Loucy (cell line): ENCODE measurements around the gene LRSAM1.

Source experiments
- H2AFZ ChIP-seq: fragments of 200-600 bp; sonication (generic); 2 replicates; pipeline ENCODE4 v1.6.0; 2016; ENCODE audit warnings: antibody characterized with exemption, mild to moderate bottlenecking, low read length, moderate library complexity
- H3F3A ChIP-seq: fragments of 200-600 bp; 2 replicates; pipeline ENCODE4 v1.6.0; 2016; ENCODE audit warnings: antibody characterized with exemption, low read depth, mild to moderate bottlenecking
- H3K27me3 ChIP-seq: fragments of 200-600 bp; sonication (generic); 2 replicates; pipeline ENCODE4 v1.6.1; 2014; ENCODE audit warnings: low read length, mild to moderate bottlenecking; ENCODE audit not compliant: insufficient read depth, poor library complexity, severe bottlenecking
- H3K36me3 ChIP-seq: fragments of 200-600 bp; sonication (generic); 2 replicates; pipeline ENCODE4 v1.6.1; 2016; ENCODE audit warnings: low read length; ENCODE audit not compliant: insufficient read depth
- H3K4me1 ChIP-seq: fragments of 200-600 bp; sonication (generic); 2 replicates; pipeline ENCODE4 v1.5.1; 2014; ENCODE audit warnings: low read length, mild to moderate bottlenecking; ENCODE audit not compliant: insufficient read depth, poor library complexity, severe bottlenecking
- H3K4me2 ChIP-seq: fragments of 200-600 bp; sonication (generic); 2 replicates; pipeline ENCODE4 v1.6.0; 2014; ENCODE audit warnings: antibody characterized with exemption, low read length, low read depth, mild to moderate bottlenecking; ENCODE audit not compliant: poor library complexity, severe bottlenecking
- H3K4me3 ChIP-seq: fragments of 200-600 bp; sonication (generic); 2 replicates; pipeline ENCODE4 v1.5.1; 2014; ENCODE audit warnings: low read length, mild to moderate bottlenecking, mixed read lengths; ENCODE audit not compliant: poor library complexity, severe bottlenecking
- H3K79me2 ChIP-seq: fragments of 200-600 bp; sonication (generic); 2 replicates; pipeline ENCODE4 v1.6.1; 2014; ENCODE audit warnings: low read length; ENCODE audit not compliant: insufficient read depth
- H3K9ac ChIP-seq: fragments of 200-600 bp; sonication (generic); 2 replicates; pipeline ENCODE4 v1.6.0; 2014; ENCODE audit warnings: mild to moderate bottlenecking, low read depth, low read length, moderate library complexity; ENCODE audit not compliant: poor library complexity, severe bottlenecking
- H3K9me2 ChIP-seq: fragments of 200-600 bp; sonication (generic); replicated peaks from 2 replicates; pipeline ENCODE4 v1.6.1; 2016; ENCODE audit warnings: low read depth, low read length, mixed read lengths
- H3K9me3 ChIP-seq: fragments of 200-600 bp; sonication (generic); 2 replicates; pipeline ENCODE4 v1.6.1; 2014; ENCODE audit warnings: mild to moderate bottlenecking, antibody characterized with exemption, low read length, low read depth; ENCODE audit not compliant: insufficient read depth
- H4K20me1 ChIP-seq: fragments of 200-600 bp; sonication (generic); 2 replicates; pipeline ENCODE4 v1.6.0; 2014; ENCODE audit warnings: antibody characterized with exemption, low read length, mild to moderate bottlenecking; ENCODE audit not compliant: insufficient read depth, poor library complexity, severe bottlenecking
- EZH2phosphoT487 ChIP-seq: fragments of 200-600 bp; IDR thresholded peaks from 2 replicates; pipeline ENCODE4 v1.6.1; 2018; ENCODE audit warnings: antibody characterized with exemption, mild to moderate bottlenecking, moderate library complexity, borderline replicate concordance
- TF ChIP-seq, protein P1 (sequence below): fragments of 200-600 bp; sonication (generic); conservative IDR thresholded peaks from 2 replicates; pipeline ENCODE4 v1.5.1; 2014; ENCODE audit warnings: mild to moderate bottlenecking, antibody characterized with exemption, low read length

LRSAM1 gene

DNA sequence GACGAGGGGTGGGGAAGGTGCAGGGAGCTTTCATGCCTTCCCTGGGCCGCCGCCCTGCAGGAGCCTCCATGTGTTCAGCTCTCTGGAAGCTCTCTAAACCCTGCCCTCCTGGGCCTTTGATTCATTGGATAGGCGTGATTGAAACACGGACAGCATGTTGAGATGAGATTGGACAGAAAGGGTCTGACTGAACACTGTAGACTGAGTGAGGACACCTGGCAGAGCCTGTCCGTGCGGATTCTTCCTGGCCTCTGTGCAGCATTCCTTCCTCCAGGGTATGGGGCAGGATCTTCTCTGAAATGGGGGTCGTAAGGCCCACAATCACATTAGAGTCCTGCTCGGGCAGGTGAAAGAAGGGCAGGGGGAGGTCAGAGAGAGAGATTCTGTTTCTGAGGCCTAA, 12.9 kb upstream of the LRSAM1 start:
- Histone ChIP-seq H3K27me3 (no peaks in the 10 kb centered on the region), H3K4me1 (peaks cover 4% of the 10 kb centered on the region), H3K9me3 (no peaks in the 10 kb centered on the region), H4K20me1 (no peaks in the 10 kb centered on the region), H3K36me3 (peaks cover 59% of the 10 kb centered on the region; the same call in 1 of the 2 replicates), H3K79me2 (no peaks in the 10 kb centered on the region), H3K4me3 (no peak overlapping the region), H3F3A (no peaks in the 10 kb centered on the region), H3K9me2 (no peaks in the 10 kb centered on the region), H2AFZ (no peak overlapping the region), H3K9ac (no peak overlapping the region), H3K4me2 (no peak overlapping the region)
- no peak for TF ChIP-seq EZH2phosphoT487
- TF ChIP-seq, protein P1, sequence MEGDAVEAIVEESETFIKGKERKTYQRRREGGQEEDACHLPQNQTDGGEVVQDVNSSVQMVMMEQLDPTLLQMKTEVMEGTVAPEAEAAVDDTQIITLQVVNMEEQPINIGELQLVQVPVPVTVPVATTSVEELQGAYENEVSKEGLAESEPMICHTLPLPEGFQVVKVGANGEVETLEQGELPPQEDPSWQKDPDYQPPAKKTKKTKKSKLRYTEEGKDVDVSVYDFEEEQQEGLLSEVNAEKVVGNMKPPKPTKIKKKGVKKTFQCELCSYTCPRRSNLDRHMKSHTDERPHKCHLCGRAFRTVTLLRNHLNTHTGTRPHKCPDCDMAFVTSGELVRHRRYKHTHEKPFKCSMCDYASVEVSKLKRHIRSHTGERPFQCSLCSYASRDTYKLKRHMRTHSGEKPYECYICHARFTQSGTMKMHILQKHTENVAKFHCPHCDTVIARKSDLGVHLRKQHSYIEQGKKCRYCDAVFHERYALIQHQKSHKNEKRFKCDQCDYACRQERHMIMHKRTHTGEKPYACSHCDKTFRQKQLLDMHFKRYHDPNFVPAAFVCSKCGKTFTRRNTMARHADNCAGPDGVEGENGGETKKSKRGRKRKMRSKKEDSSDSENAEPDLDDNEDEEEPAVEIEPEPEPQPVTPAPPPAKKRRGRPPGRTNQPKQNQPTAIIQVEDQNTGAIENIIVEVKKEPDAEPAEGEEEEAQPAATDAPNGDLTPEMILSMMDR: no peak

DNA sequence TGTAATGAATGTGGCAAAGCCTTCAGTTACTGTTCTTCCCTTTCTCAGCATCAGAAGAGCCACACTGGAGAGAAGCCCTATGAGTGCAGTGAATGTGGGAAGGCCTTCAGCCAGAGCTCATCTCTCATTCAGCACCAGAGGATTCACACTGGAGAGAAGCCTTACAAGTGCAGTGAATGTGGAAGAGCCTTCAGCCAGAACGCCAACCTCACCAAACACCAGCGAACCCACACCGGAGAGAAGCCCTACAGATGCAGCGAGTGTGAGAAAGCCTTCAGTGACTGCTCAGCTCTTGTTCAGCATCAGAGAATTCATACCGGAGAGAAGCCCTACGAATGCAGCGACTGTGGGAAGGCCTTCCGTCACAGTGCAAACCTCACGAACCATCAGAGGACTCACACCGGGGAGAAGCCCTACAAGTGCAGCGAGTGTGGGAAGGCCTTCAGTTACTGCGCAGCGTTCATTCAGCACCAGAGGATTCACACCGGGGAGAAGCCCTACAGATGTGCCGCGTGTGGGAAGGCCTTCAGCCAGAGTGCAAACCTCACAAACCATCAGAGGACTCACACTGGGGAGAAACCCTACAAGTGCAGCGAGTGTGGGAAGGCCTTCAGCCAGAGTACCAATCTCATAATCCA, 6.9 kb upstream of the LRSAM1 start:
- Histone ChIP-seq H3F3A (peaks cover 18% of the 10 kb centered on the region; the same call in 1 of the 2 replicates), H2AFZ (no peak overlapping the region), H3K4me2 (no peak overlapping the region), H4K20me1 (peaks cover 22% of the 10 kb centered on the region), H3K4me3 (no peak overlapping the region), H3K27me3 (no peaks in the 10 kb centered on the region), H3K79me2 (peaks cover 27% of the 10 kb centered on the region), H3K9me2 (no peaks in the 10 kb centered on the region), H3K4me1 (peaks cover 17% of the 10 kb centered on the region), H3K9me3 (no peaks in the 10 kb centered on the region), H3K36me3 (peaks cover 65% of the 10 kb centered on the region), H3K9ac (no peak overlapping the region)
- TF ChIP-seq, protein P1: no peak
- no peak for TF ChIP-seq EZH2phosphoT487

DNA sequence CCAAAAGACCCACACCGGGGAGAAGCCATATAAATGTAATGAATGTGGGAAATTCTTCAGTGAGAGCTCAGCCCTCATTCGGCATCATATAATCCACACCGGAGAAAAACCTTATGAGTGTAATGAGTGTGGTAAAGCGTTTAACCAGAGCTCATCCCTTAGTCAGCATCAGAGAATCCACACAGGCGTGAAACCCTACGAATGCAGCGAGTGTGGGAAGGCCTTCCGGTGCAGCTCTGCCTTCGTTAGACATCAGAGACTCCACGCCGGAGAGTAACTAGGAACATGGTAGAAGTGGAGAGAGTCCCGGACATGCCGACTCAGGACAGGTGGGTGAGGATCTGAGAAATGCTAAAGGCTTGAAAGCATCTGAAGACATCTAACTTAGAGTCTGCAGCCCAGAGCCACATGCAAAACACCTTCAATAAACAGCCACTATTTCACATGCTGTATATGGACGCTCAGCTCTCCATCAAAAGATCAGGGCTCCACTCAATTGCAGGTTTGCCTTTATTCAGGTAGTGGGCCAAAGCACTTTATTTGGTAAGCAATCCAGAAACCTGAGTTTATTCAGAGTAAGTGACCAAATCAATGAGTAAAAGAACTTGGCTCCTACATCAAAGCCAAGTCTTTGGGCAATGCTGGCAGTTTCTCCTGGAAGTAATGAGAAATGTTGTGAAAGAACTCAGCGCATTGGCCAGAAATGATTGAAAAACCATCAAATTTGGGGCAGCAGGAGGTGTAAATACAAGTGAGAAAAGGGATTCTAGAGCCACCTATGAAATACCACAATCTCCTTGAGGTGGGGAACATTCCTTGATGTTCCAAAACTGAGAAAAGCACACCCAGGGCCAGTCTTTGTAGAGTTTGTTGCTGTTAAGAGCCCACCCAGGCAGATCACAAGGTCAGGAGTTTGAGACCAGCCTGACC, 6.1 kb upstream of the LRSAM1 start:
- Histone ChIP-seq H3K9me2 (no peaks in the 10 kb centered on the region), H3K4me1 (peaks cover 24% of the 10 kb centered on the region), H3K79me2 (peaks cover 35% of the 10 kb centered on the region), H3F3A (peaks cover 18% of the 10 kb centered on the region; the same call in 1 of the 2 replicates), H4K20me1 (peaks cover 30% of the 10 kb centered on the region), H3K4me3 (no peak overlapping the region), H2AFZ (no peak overlapping the region), H3K9me3 (no peaks in the 10 kb centered on the region), H3K36me3 (peaks cover 64% of the 10 kb centered on the region), H3K27me3 (no peaks in the 10 kb centered on the region), H3K9ac (no peak overlapping the region), H3K4me2 (no peak overlapping the region)
- TF ChIP-seq, protein P1: no peak
- no peak for TF ChIP-seq EZH2phosphoT487
